Esophagus (tissue), 2 donors: ENCODE measurements around the gene BUD31. TPM values are rescaled to one million over a fixed set of nuclear protein-coding genes. Genes with fewer than 3 reads are reported as not detected.

Experiments used
- H3K27ac ChIP-seq, 2 donors: one replicate each; pipeline ENCODE4 v1.5.1; 2013; ENCODE audit warnings: low read depth in 2 of 2, mild to moderate bottlenecking in 2 of 2, inconsistent platforms in 1 of 2, low read length in 1 of 2, moderate library complexity in 1 of 2
- H3K27me3 ChIP-seq, 2 donors: one replicate each; pipeline ENCODE4 v1.6.1; 2013; ENCODE audit warnings: low read length in 2 of 2, control low read depth in 1 of 2, mild to moderate bottlenecking in 1 of 2; ENCODE audit not compliant: insufficient read depth in 2 of 2, control insufficient read depth in 1 of 2
- H3K36me3 ChIP-seq, 2 donors: one replicate each; pipeline ENCODE4 v1.6.1; 2013; ENCODE audit warnings: low read length in 1 of 2; ENCODE audit not compliant: control insufficient read depth in 2 of 2, insufficient read depth in 2 of 2
- H3K4me1 ChIP-seq, 2 donors: one replicate each; pipeline ENCODE4 v1.6.1; 2013; ENCODE audit warnings: low read length in 1 of 2; ENCODE audit not compliant: control insufficient read depth in 2 of 2, insufficient read depth in 2 of 2
- H3K4me3 ChIP-seq, 2 donors: one replicate each; pipeline ENCODE4 v1.5.1; 2013; ENCODE audit warnings: low read length in 2 of 2, mild to moderate bottlenecking in 2 of 2, low read depth in 1 of 2, moderate library complexity in 1 of 2
- H3K9me3 ChIP-seq, 2 donors: one replicate each; pipeline ENCODE4 v1.6.1; 2013; ENCODE audit warnings: mild to moderate bottlenecking in 2 of 2, low read depth in 1 of 2, low read length in 1 of 2, moderate library complexity in 1 of 2; ENCODE audit not compliant: control insufficient read depth in 2 of 2, insufficient read depth in 1 of 2
- WGBS, 2 donors: extraction: QIAGEN DNeasy Blood & Tissue Kit; methylation state at CpG; one replicate each; pipeline ENCODE4 v1.1.7; 2013; 5-methylcytosine and 5-hydroxymethylcytosine counted together
- polyA plus RNA-seq, 2 donors: library from polyadenylated mRNA; stranded (reverse); fragments of 200-250 nt; gene quantifications; one replicate each; pipeline ENCODE4 v1.2.3, GENCODE V29; 2013
- donor health status: healthy with polysubstance abuse.
- donor health status: Bipolar disorder and iron deficiency.

BUD31 gene
- polyA plus RNA-seq, 2 donors, result 93.8 to 100 TPM

GRCh38 chr7:99438573-99439480, 30.1 kb downstream of the BUD31 start, which contains the start of the genes CPSF4 and PTCD1:
TSS of gene CPSF4 (plus strand) at chr7:99438943. CDS start at chr7:99439083, 140 bp downstream.
TSS of gene PTCD1 (minus strand) at chr7:99438798. CDS start at chr7:99435242, 3,556 bp downstream.
- Histone ChIP-seq H3K4me1 (peaks cover 5 to 18% of the 10 kb centered on the region in 2 donors), H3K9me3 (no peaks in the 10 kb centered on the region), H3K27ac (peak within 1 kb of the TSS; percentile 85 to 86), H3K36me3 (peaks cover 3 to 5% of the 10 kb centered on the region in 2 donors), H3K4me3 (peak within 1 kb of the TSS; percentile 90 to 98), H3K27me3 (no peaks in the 10 kb centered on the region)
- WGBS, 2 donors, result 1% methylated on average over 82 to 89 of the region's 89 CpGs

GRCh38 chr7:99440195-99440594, 31.4 kb downstream of the BUD31 start:
- WGBS, 2 donors, result 71 to 80% methylated on average over 9 of the region's 9 CpGs
- Histone ChIP-seq H3K27ac (no peak overlapping the region), H3K4me3 (peak overlapping the region in 1 of 2 donors; percentile 90), H3K36me3 (peaks cover 3% of the 10 kb centered on the region in 2 donors), H3K4me1 (peaks cover 5 to 18% of the 10 kb centered on the region in 2 donors), H3K27me3 (no peaks in the 10 kb centered on the region), H3K9me3 (no peaks in the 10 kb centered on the region)

- H3K9me3 ChIP-seq, result no peaks in the 10 kb centered on the region
- peaks cover 10 to 36% of the 10 kb centered on the region in 2 donors for H3K36me3 ChIP-seq
- WGBS, 2 donors, result 87 to 90% methylated on average over 4 of the region's 4 CpGs
- peaks cover 0 to 5% of the 10 kb centered on the region in 2 donors for H3K4me1 ChIP-seq
- H3K27me3 ChIP-seq, result no peaks in the 10 kb centered on the region
- no peak overlapping the region for H3K4me3 ChIP-seq
- no peak overlapping the region for H3K27ac ChIP-seq
Observed at GRCh38 chr7:99446096-99446495, 37.3 kb downstream of the BUD31 start.

GRCh38 chr7:99447943-99448342, 39.2 kb downstream of the BUD31 start:
- H3K4me1 ChIP-seq, result peaks cover 3 to 15% of the 10 kb centered on the region in 2 donors
- 91% methylated on average over 10 of the region's 10 CpGs for WGBS, 2 donors
- H3K4me3 ChIP-seq, result no peak overlapping the region
- no peaks in the 10 kb centered on the region for H3K27me3 ChIP-seq
- no peak overlapping the region for H3K27ac ChIP-seq
- peaks cover 10 to 50% of the 10 kb centered on the region in 2 donors for H3K36me3 ChIP-seq
- H3K9me3 ChIP-seq, result no peaks in the 10 kb centered on the region

GRCh38 chr7:99448855-99449254, 40.1 kb downstream of the BUD31 start:
- peaks cover 6 to 20% of the 10 kb centered on the region in 2 donors for H3K4me1 ChIP-seq
- H3K27me3 ChIP-seq, result no peaks in the 10 kb centered on the region
- no peak overlapping the region for H3K4me3 ChIP-seq
- no peak overlapping the region for H3K27ac ChIP-seq
- 92% methylated on average over 10 of the region's 10 CpGs for WGBS, 2 donors
- H3K9me3 ChIP-seq, result no peaks in the 10 kb centered on the region
- peaks cover 7 to 55% of the 10 kb centered on the region in 2 donors for H3K36me3 ChIP-seq

GRCh38 chr7:99449326-99449725, 40.6 kb downstream of the BUD31 start:
- H3K9me3 ChIP-seq, result no peaks in the 10 kb centered on the region
- 93 to 96% methylated on average over 5 of the region's 5 CpGs for WGBS, 2 donors
- no peak overlapping the region for H3K27ac ChIP-seq
- H3K27me3 ChIP-seq, result no peaks in the 10 kb centered on the region
- no peak overlapping the region for H3K4me3 ChIP-seq
- peaks cover 9 to 58% of the 10 kb centered on the region in 2 donors for H3K36me3 ChIP-seq
- peaks cover 6 to 20% of the 10 kb centered on the region in 2 donors for H3K4me1 ChIP-seq

DNA sequence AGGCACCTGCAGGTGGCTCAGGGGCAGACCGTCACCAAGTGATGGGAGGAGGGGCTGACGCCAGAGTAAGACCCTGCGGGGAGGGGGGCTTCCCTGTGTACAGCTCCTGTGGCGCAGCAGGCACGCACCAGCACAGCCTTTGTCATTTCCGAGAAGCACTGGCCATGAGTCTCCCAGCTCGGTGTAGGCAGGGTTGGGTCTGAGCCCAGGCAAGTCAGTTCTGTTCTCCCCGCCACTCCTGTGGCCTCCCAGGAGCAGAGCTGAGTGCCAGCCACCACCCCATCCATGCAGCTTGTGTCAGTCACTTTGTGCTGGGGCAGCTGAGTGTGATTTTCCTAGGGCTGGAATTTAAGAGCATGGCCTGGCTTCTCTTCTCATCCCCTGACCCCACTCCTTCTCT, 43.2 kb downstream of the BUD31 start:
- no peak overlapping the region for H3K4me3 ChIP-seq
- no peaks in the 10 kb centered on the region for H3K27me3 ChIP-seq
- peaks cover 6 to 20% of the 10 kb centered on the region in 2 donors for H3K4me1 ChIP-seq
- WGBS, 2 donors, result 73 to 80% methylated on average over 8 of the region's 8 CpGs
- H3K36me3 ChIP-seq, result peaks cover 17 to 70% of the 10 kb centered on the region in 2 donors
- H3K9me3 ChIP-seq, result no peaks in the 10 kb centered on the region
- H3K27ac ChIP-seq, result peak overlapping the region; percentile 78 to 86

DNA sequence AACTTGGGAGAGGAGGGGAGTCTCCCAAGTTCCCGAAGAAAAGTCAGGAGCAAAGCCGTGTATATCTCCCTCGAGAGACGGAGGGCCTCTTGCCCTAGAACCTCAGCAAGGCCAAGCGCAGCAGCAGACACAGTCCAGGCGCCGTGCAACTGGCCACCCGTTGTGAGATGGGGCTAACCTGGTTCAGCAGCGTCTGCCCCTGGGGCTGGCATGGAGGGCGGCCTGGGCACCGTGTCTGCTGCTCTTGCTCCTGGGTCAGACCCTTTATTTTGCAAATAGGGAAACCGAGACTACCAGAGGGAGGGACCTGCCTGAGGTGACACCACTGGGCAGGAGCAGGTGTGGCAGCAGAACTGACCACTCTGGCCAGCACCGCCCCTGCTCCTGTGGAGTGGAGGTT, 43.8 kb downstream of the BUD31 start:
- 83 to 88% methylated on average over 13 of the region's 13 CpGs for WGBS, 2 donors
- H3K36me3 ChIP-seq, result peaks cover 22 to 76% of the 10 kb centered on the region in 2 donors

GRCh38 chr7:99453105-99453504, 44.3 kb downstream of the BUD31 start:
- 66 to 75% methylated on average over 11 of the region's 11 CpGs for WGBS, 2 donors
- H3K36me3 ChIP-seq, result peaks cover 28 to 77% of the 10 kb centered on the region in 2 donors
- H3K4me3 ChIP-seq, result peak overlapping the region in 1 of 2 donors; percentile 9
- no peaks in the 10 kb centered on the region for H3K9me3 ChIP-seq
- H3K27ac ChIP-seq, result peak overlapping the region; percentile 78 to 86
- peaks cover 6 to 20% of the 10 kb centered on the region in 2 donors for H3K4me1 ChIP-seq
- no peaks in the 10 kb centered on the region for H3K27me3 ChIP-seq

More for the DNA sequence above, 43.8 kb downstream of the BUD31 start:
- H3K27me3 ChIP-seq, result no peaks in the 10 kb centered on the region
- H3K4me1 ChIP-seq, result peaks cover 6 to 20% of the 10 kb centered on the region in 2 donors
- peak overlapping the region in 1 of 2 donors; percentile 9 for H3K4me3 ChIP-seq
- H3K27ac ChIP-seq, result peak overlapping the region; percentile 78 to 86
- H3K9me3 ChIP-seq, result no peaks in the 10 kb centered on the region
